ENCODE measurements around the gene OPRM1. TPM values are rescaled to one million over a fixed set of nuclear protein-coding genes. Genes with fewer than 3 reads are reported as not detected.

The OPRM1 gene
- total RNA-seq, 1 donor from 2014 or later, result not detected

GRCh38 chr6:154285826-154286225 lies 246.8 kb downstream of the OPRM1 start:
- DNase-seq, result no peak

- DNase-seq, result no peak
These were observed 250.9 kb downstream of the OPRM1 start for GRCh38 chr6:154289818-154290508.

GRCh38 chr6:154292066-154292465 lies 253.0 kb downstream of the OPRM1 start:
- DNase-seq, result no peak

GRCh38 chr6:154292855-154293519 lies 253.9 kb downstream of the OPRM1 start:
- DNase-seq, result no peak

GRCh38 chr6:154295733-154296132 lies 256.7 kb downstream of the OPRM1 start:
- DNase-seq, result no peak

Measured in skin of body (tissue), 2 donors.